HG03095 (cell line): ENCODE results near the gene WNK2.

Source experiments
- ATAC-seq: cut with Tn5 transposase; IDR thresholded peaks from one replicate; pipeline ENCODE4 v1.9.1; 2021; ENCODE audit warnings: moderate library complexity; ENCODE audit not compliant: unreplicated experiment

Gene WNK2

GRCh38 chr9:93212409-93212808, 28.5 kb downstream of the WNK2 start:
- no peak for ATAC-seq

- ATAC-seq, result no peak
These were observed 32.1 kb downstream of the WNK2 start for GRCh38 chr9:93216073-93216365.

- no peak for ATAC-seq
These were observed 33.8 kb downstream of the WNK2 start for GRCh38 chr9:93217706-93218105.

GRCh38 chr9:93218161-93218560, 34.2 kb downstream of the WNK2 start:
- no peak for ATAC-seq

DNA sequence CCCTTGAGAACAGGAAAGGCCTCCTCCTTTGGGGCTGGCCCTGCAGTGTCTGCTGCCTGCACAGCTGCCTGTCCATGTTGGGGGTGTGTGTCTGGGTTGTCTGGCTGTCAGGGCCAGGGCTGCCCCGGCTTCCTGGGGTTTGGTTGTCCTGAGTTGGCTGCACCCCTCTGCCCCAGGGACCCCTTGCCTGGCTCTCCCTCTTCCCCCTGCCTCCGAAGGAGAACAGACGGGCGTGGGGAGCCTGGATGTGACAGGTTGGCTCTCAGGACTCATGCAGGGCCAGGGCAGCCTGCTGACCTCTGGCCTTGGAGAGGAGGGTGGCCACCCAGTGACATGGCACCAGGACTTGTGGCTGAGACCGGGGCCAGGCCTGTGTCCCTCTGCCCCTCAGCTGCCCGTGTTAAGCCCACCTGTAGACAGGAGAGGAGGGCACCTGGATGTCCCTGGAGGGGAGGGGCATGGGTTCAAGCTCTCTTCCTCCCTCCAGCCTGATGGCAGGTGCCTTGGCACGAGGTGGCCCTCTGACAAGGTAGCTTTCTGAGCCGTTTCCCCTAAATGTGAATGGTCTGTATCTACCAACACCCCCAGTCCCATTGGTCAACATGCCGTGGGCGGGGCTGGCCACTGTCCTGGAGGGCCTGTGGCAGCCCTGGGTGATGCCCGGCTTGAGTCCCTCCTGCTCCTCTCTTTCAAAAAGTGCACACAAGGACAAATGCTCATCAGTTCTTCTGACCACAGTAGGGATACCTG, 34.9 kb downstream of the WNK2 start:
- no peak for ATAC-seq

- ATAC-seq, result no peak
These were observed 35.8 kb downstream of the WNK2 start for GRCh38 chr9:93219692-93220091.

DNA sequence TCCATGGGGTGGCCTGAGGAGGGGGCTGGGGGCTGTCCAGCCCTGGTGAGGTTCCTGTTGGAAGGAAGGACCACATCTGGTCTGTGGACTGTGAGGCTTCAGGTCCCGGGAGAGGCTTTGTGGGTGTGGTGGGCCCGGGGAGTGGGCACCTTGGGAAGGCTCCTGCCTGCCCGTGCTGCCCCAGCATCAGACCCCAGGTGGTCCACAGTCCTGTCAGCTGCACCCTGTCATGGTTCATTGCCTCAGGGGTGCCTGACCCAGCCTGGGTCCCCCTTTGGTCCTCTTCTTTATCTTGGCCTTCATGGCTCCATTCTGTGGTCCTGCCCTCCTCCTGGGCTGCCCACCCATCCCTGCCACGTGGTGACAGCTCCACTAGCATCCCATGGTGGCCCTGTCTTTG, 36.7 kb downstream of the WNK2 start:
- no peak for ATAC-seq

DNA sequence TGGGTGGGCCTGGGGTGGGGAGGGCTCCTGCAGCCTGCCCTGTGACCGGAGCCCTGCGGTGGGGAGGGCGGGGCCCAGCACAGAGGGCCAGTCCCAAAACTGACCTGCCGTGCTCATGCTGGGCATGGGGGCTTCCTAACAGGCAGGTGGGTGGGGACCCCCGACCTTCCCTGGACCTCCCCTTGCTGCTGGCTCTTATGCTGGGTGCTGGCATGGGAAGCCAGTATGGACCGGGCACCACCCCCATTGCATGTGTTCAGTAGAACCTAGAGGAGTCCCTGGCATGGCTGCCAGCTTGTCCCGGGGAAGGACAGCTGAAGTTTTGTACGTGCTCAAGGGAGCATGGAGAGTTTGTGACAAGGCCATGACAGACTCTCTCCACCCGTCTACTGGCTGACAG, 37.1 kb downstream of the WNK2 start:
- no peak for ATAC-seq

DNA sequence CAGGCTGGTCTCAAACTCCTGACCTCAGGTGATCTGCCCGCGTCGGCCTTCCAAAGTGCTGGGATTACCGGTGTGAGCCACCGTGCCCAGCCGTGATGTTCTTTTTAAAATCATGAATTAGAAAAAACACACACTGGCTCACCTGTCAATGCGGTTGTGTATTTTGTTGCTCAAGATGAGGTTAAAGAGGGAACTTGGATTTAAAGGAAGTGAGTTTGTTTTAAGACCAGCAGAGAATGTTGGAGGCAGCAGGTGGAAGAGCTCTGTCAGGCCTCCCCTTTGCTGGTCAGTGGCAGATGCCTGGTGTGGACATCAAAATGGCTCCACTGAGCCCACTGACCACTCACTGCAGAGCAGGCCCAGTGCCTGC, 38.9 kb downstream of the WNK2 start:
- no peak for ATAC-seq

- ATAC-seq, result no peak
These were observed 39.6 kb downstream of the WNK2 start for GRCh38 chr9:93223260-93224180.

GRCh38 chr9:93224591-93224990, 40.7 kb downstream of the WNK2 start:
- no peak for ATAC-seq

DNA sequence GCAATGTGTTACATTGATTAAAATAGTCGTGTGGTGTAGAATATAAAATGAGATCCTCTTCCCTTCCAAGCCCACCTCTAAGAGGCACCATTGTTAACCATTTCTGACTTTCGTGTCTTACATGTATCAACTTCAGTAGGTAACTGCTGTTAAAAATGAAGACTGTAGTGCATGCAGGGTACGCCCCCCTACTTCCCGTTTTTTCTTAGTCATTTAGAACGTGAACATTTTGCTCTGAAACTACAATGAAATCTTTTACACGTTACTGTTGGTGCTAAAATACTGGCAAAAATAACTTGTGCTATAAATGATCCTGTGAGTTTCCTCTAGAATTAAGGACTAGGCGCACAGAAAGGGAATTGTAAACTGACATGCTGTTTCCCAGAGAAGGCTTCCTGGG, 41.5 kb downstream of the WNK2 start:
- ATAC-seq, result no peak

- ATAC-seq, result no peak
These were observed 42.0 kb downstream of the WNK2 start for GRCh38 chr9:93225892-93226291.

DNA sequence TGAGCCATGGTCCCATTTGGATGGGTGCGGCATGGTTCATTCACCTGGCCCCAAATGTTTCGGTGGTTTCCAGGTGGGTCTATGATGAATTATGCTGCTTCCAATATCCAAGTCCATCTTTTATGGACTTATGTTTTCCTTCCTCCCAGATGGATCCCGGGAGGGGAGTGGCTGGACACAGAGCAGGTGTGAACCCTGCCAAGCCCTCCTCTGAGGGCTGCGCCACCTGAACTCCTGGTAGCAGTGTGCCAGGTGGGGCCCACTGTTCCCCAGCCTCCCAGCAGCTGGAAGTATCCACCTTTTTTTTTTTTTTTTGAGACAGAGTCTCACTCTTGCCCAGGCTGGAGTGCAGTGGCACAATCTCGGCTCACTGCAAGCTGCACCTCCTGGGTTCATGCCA, 42.9 kb downstream of the WNK2 start:
- ATAC-seq, result no peak

DNA sequence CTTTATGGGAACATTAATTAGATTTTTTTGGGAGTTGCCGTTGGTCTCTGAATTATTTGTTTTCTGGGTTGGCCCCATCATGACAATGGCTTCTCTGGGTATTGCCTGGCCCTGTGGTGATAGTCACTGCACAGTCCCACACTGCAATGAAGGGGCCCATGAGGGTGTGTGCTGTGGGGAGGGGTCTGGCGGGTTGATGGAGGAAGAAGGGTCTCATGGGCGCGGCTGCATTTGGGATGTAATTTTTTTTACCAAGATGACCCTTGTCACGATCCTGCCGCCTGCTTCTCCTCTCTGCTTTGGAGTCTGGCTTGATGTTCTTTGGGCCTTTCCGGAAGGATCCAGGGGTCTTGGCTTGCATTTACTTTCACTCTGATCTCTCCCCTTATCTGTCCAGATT, 44.1 kb downstream of the WNK2 start:
- no peak for ATAC-seq

- ATAC-seq, result no peak
These were observed 44.5 kb downstream of the WNK2 start for GRCh38 chr9:93228453-93228852.

DNA sequence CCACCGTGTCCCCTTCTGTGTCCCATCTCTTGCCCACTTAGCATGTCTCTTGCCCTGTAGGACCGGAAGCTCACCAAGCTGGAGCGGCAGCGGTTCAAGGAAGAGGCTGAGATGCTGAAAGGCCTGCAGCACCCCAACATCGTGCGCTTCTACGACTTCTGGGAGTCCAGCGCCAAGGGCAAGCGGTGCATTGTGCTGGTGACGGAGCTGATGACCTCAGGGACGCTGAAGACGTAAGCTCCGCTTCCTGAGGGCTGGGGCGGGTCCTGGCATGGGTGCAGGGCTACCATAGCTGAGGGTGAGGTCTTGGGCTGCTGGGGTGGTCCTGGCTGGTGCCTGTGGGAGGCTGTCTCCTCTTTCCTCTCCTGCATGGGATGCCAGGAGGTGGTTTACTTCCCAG, 45.7 kb downstream of the WNK2 start:
- ATAC-seq, result no peak

- ATAC-seq, result no peak
These were observed 46.2 kb downstream of the WNK2 start for GRCh38 chr9:93230185-93230584.

- ATAC-seq, result no peak
These were observed 46.7 kb downstream of the WNK2 start for GRCh38 chr9:93230601-93231000.

GRCh38 chr9:93231121-93231694, 47.3 kb downstream of the WNK2 start:
- ATAC-seq, result no peak

GRCh38 chr9:93231716-93232115, 47.8 kb downstream of the WNK2 start:
- no peak for ATAC-seq

GRCh38 chr9:93232388-93232960, 48.5 kb downstream of the WNK2 start:
- ATAC-seq, result no peak
